ENCODE measurements around the gene CAB39L.

DNA sequence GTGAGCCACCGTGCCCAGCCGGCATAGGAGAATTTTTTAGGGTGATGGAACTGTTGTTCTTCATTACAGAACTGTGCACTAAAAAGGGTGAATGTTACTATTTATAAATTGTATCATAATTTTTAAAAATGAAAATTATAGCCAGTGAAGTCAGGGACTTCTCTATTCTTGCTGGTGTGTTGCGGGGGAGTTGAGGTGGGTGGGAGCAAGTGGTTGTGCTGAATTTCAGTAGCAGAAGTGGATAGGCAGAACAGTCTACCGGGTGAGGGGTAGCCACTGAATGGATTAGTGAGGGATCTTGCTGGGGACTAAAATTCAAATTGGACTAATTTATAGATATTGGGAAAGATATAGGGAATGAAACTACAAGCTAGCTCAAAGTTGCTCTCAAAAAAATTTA is 74.0 kb downstream of the CAB39L start:
- TF ChIP-seq EZH2 (IDR thresholded peaks at IDR 0.05; ENCODE audit: insufficient read depth, poor library complexity, severe bottlenecking) (no peak), EZH2phosphoT487 (IDR thresholded peaks at IDR 0.05; ENCODE audit: insufficient read depth, low read depth) (no peak)

All from GM23248 (cell line).